GM12878 (cell line): ENCODE measurements around the gene ATP2B1. TPM values are rescaled to one million over a fixed set of nuclear protein-coding genes. Genes with fewer than 3 reads are reported as not detected.

Source experiments
- ATAC-seq: fragments of 200-7000 bp; cut with Tn5 transposase; 3 replicates; pipeline ENCODE4 v1.9.1; 2020; ENCODE audit warnings: mild to moderate bottlenecking, moderate library complexity
- BruUV-seq: library from RNA; stranded (reverse); fragments of 400-500 nt; replicated peaks from 2 replicates; lab custom pipeline; 2021; lab: Mats Ljungman, UMichigan
- CTCF ChIA-PET: fragments of 300-600 bp; sonication (Branson Sonifier 250); formaldehyde crosslinking; extraction: SDS; loops from one replicate; lab custom pipeline; 2021; ENCODE audit warnings: inconsistent platforms; lab: Yijun Ruan, JAX
- POLR2A ChIA-PET: fragments of 350-600 bp; formaldehyde crosslinking; extraction: SDS; loops from one replicate; lab custom pipeline; 2021; ENCODE audit warnings: inconsistent platforms; lab: Charles Lee
- RAD21 ChIA-PET: fragments of 300-600 bp; sonication (Branson Sonifier 250); formaldehyde crosslinking; loops from one replicate; lab custom pipeline; 2023; ENCODE audit warnings: antibody characterized with exemption; ENCODE audit not compliant: unreplicated experiment; lab: Charles Lee
- SMC1A ChIA-PET: fragments of 300-600 bp; sonication (Branson Sonifier 250); formaldehyde crosslinking; loops from one replicate; lab custom pipeline; 2023; ENCODE audit not compliant: unreplicated experiment, uncharacterized antibody; lab: Charles Lee
- DNase-seq: peaks from one replicate; pipeline ENCODE4 v3.0.0-alpha.2; 2011; ENCODE audit warnings: low read depth, low spot score
- FAIRE-seq: peaks from 3 replicates; lab custom pipeline; 2011; peaks lifted over from hg19 to GRCh38; lab: Jason Lieb, UNC
- H2AFZ ChIP-seq: 2 replicates; pipeline ENCODE4 v1.6.0; 2011; ENCODE audit warnings: low read depth, low read length, control low read depth; ENCODE audit not compliant: control insufficient read depth
- H3K27ac ChIP-seq: 2 replicates; pipeline ENCODE4 v1.5.1; 2011; ENCODE audit warnings: control low read depth; ENCODE audit not compliant: control insufficient read depth, insufficient read depth
- H3K27me3 ChIP-seq, 2 experiments: replicated peaks in 1 of 2; 2 replicates each; pipeline versions ENCODE4 v1.6.0 to v1.6.1; 2011; ENCODE audit warnings: low read length in 1 of 2; ENCODE audit not compliant: control insufficient read depth in 2 of 2, insufficient read depth in 2 of 2
- H3K36me3 ChIP-seq, 2 experiments: 2 replicates each; pipeline ENCODE4 v1.5.1; 2011; ENCODE audit warnings: low read length in 1 of 2; ENCODE audit not compliant: control insufficient read depth in 2 of 2, insufficient read depth in 2 of 2
- H3K4me1 ChIP-seq: 2 replicates; pipeline ENCODE4 v1.6.1; 2011; ENCODE audit warnings: mild to moderate bottlenecking, low read length, moderate library complexity, mixed read lengths; ENCODE audit not compliant: control insufficient read depth, insufficient read depth
- H3K4me2 ChIP-seq: 2 replicates; pipeline ENCODE4 v1.6.0; 2011; ENCODE audit warnings: control low read depth; ENCODE audit not compliant: control insufficient read depth, insufficient read depth
- H3K4me3 ChIP-seq: fragments of 200-600 bp; sonication (generic); 2 replicates; pipeline ENCODE4 v1.5.1; 2016
- H3K79me2 ChIP-seq: 2 replicates; pipeline ENCODE4 v1.6.0; 2011; ENCODE audit warnings: low read length; ENCODE audit not compliant: control insufficient read depth, insufficient read depth
- H3K9ac ChIP-seq: 2 replicates; pipeline ENCODE4 v1.8.0; 2011; ENCODE audit warnings: low read length, control low read depth, mixed read lengths; ENCODE audit not compliant: control insufficient read depth, insufficient read depth
- H3K9me3 ChIP-seq: replicated peaks from 3 replicates; pipeline ENCODE4 v1.5.1; 2011; ENCODE audit warnings: mild to moderate bottlenecking, low read length; ENCODE audit not compliant: control insufficient read depth, insufficient read depth
- H4K20me1 ChIP-seq: 2 replicates; pipeline ENCODE4 v1.6.0; 2011; ENCODE audit not compliant: control insufficient read depth, insufficient read depth
- E4F1 ChIP-seq: fragments of 450-650 bp; IDR thresholded peaks from 2 replicates; pipeline ENCODE4 v1.6.1; 2018; ENCODE audit warnings: borderline replicate concordance, mild to moderate bottlenecking; ENCODE audit not compliant: partially characterized antibody
- JUNB ChIP-seq: IDR thresholded peaks from 2 replicates; pipeline ENCODE4 v1.6.1; 2016; ENCODE audit warnings: antibody characterized with exemption, mild to moderate bottlenecking
- MAX ChIP-seq: IDR thresholded peaks from 2 replicates; pipeline ENCODE4 v1.6.1; 2012; ENCODE audit warnings: low read depth, low read length, improper control_type of control experiment
- MYB ChIP-seq: fragments of 150-350 bp; IDR thresholded peaks from 2 replicates; pipeline ENCODE4 v1.6.1; 2014; ENCODE audit warnings: mild to moderate bottlenecking, low read depth, low read length, borderline replicate concordance
- RFX5 ChIP-seq: IDR thresholded peaks from 2 replicates; pipeline ENCODE4 v1.6.1; 2011; ENCODE audit warnings: low read depth, low read length, improper control_type of control experiment
- ZNF622 ChIP-seq: fragments of 450-650 bp; IDR thresholded peaks from 2 replicates; pipeline ENCODE4 v1.6.1; 2017; ENCODE audit warnings: mild to moderate bottlenecking, inconsistent platforms
- WGBS: methylation state at CpG from one replicate; pipeline ENCODE4 v1.1.6; 2016; ENCODE audit warnings: low lambda C conversion rate; ENCODE audit not compliant: insufficient replicate concordance, insufficient coverage; ENCODE audit errors: missing lambda C conversion rate; 5-methylcytosine and 5-hydroxymethylcytosine counted together
- in situ Hi-C: fragments of 300-500 bp; cut with MboI; formaldehyde crosslinking; loops from 9 replicates; pipeline ENCODE4 v1.14.3; 2018; ENCODE audit warnings: mixed read lengths
- intact Hi-C: fragments of 100-400 bp; cut with micrococcal nuclease; formaldehyde crosslinking; loops from one replicate; pipeline ENCODE4 v1.14.2; 2022; ENCODE audit not compliant: unreplicated experiment
- polyA plus RNA-seq, 11 experiments: library from polyadenylated mRNA; depleted of rRNA in 4 of 11; unstranded in 6 of 11; stranded (reverse) in 5 of 11; fragments of >200 nt; fragmentation: Nextera tagmentation in 4 of 11; fragmentation: Illumina TruSeq in 1 of 11; extraction: Ambion mirVana in 4 of 11; extraction: Trizol in 1 of 11; gene quantifications; 1 replicate in 1 of 11; 2 replicates in 10 of 11; pipeline versions ENCODE4 v1.2.1 to v1.2.3, GENCODE V29; 2011 to 2016; ENCODE audit warnings: inconsistent platforms in 2 of 11, missing spikeins in 2 of 11, low read depth in 1 of 11
- total RNA-seq, 4 experiments: library from RNA; depleted of rRNA in 3 of 4; stranded (reverse); fragments of >200 nt in 3 of 4; fragmentation: Illumina TruSeq in 1 of 4; extraction: Trizol in 1 of 4; gene quantifications; 2 replicates each; pipeline versions ENCODE4 v1.2.1 to v1.2.3, GENCODE V29; 2013 to 2021
- TF ChIP-seq, protein P1 (sequence below): IDR thresholded peaks from 2 replicates; pipeline ENCODE4 v1.6.1; 2012; ENCODE audit warnings: low read depth, low read length, improper control_type of control experiment
- TF ChIP-seq, protein P2 (sequence below): fragments of 450-650 bp; IDR thresholded peaks from 2 replicates; pipeline ENCODE4 v1.6.1; 2017; ENCODE audit warnings: mild to moderate bottlenecking

ATP2B1 gene
- total and polyA plus RNA-seq, 10 of the 15 experiments (the other 5 are each of a cell fraction or from before 2014, with no cell fraction given) = 15.9 to 67.8 (median 48.5) TPM

- no peak for TF ChIP-seq E4F1
- TF ChIP-seq JUNB = no peak
- TF ChIP-seq MYB = no peak
- no peak for TF ChIP-seq MAX
Measured at GRCh38 chr12:89745286-89745685, 36.6 kb upstream of the ATP2B1 start (continued).

GRCh38 chr12:89742337-89743022, 33.8 kb upstream of the ATP2B1 start:
- RAD21 ChIA-PET = no interaction called here
- Histone ChIP-seq H3K4me2 (no peak overlapping the region), H4K20me1 (no peaks in the 10 kb centered on the region)
- peak; percentile 51 for ATAC-seq
- in situ Hi-C loops = no loop called here
- no peak for TF ChIP-seq RFX5
- no peak for TF ChIP-seq ZNF622
- TF ChIP-seq, protein P1, sequence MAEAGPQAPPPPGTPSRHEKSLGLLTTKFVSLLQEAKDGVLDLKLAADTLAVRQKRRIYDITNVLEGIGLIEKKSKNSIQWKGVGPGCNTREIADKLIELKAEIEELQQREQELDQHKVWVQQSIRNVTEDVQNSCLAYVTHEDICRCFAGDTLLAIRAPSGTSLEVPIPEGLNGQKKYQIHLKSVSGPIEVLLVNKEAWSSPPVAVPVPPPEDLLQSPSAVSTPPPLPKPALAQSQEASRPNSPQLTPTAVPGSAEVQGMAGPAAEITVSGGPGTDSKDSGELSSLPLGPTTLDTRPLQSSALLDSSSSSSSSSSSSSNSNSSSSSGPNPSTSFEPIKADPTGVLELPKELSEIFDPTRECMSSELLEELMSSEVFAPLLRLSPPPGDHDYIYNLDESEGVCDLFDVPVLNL = no peak
- TF ChIP-seq, protein P2, sequence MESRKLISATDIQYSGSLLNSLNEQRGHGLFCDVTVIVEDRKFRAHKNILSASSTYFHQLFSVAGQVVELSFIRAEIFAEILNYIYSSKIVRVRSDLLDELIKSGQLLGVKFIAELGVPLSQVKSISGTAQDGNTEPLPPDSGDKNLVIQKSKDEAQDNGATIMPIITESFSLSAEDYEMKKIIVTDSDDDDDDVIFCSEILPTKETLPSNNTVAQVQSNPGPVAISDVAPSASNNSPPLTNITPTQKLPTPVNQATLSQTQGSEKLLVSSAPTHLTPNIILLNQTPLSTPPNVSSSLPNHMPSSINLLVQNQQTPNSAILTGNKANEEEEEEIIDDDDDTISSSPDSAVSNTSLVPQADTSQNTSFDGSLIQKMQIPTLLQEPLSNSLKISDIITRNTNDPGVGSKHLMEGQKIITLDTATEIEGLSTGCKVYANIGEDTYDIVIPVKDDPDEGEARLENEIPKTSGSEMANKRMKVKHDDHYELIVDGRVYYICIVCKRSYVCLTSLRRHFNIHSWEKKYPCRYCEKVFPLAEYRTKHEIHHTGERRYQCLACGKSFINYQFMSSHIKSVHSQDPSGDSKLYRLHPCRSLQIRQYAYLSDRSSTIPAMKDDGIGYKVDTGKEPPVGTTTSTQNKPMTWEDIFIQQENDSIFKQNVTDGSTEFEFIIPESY = no peak
- TF ChIP-seq, all 136 proteins: peak for 0
- ChIA-PET POLR2A (no interaction called here), SMC1A (no interaction called here), CTCF (interaction anchor here (0.9 to 1.3 kb wide), 2 partner anchors 10 to 270 kb away, joined by 3 read pairs; no protein-coding TSS in a partner anchor)
- Histone ChIP-seq H3K27ac (no peak overlapping the region), H2AFZ (no peak overlapping the region), H3K9ac (no peak overlapping the region), H3K79me2 (no peaks in the 10 kb centered on the region), H3K27me3 (no peaks in the 10 kb centered on the region), H3K36me3 (no peaks in the 10 kb centered on the region), H3K4me3 (no peak overlapping the region), H3K9me3 (no peaks in the 10 kb centered on the region; the same call in 1 of the 3 replicates), H3K4me1 (no peaks in the 10 kb centered on the region)
- FAIRE-seq (no peak), DNase-seq (no peak)
- no TSS peak for BruUV-seq
- 2% methylated on average over 2 of the region's 2 CpGs for WGBS
- intact Hi-C loops = no loop called here
